Measurements from ENCODE around the gene EIF2B4. TPM values are rescaled to one million over a fixed set of nuclear protein-coding genes. Genes with fewer than 3 reads are reported as not detected.
A peak's percentile ranks its signal among the peaks of the same experiment; 100 is the strongest.
"Not testable (repeated sequence)": the region's sequence is repeated elsewhere in the genome, so short reads cannot be mapped to it uniquely, and the experiment has no call there.

The EIF2B4 gene
- total RNA-seq, 1 experiment from 2014 or later, result 23.5 TPM

- in situ Hi-C loops (cut with HindIII; ENCODE audit: low pct_unique_long_range_greater_than_20kb, low sequenced_read_pairs), result no loop called here
- peak; percentile 91 for DNase-seq (ENCODE audit: low read depth)
Observed at GRCh38 chr2:27353762-27354596, 16.2 kb downstream of the EIF2B4 start.

- DNase-seq (ENCODE audit: low read depth); in situ Hi-C loops (cut with HindIII; ENCODE audit: low pct_unique_long_range_greater_than_20kb, low sequenced_read_pairs): not testable (repeated sequence)
Observed at GRCh38 chr2:27353386-27353761, 16.8 kb downstream of the EIF2B4 start.

GRCh38 chr2:27351802-27352598 is 18.1 kb downstream of the EIF2B4 start:
- DNase-seq (ENCODE audit: low read depth), result no peak
- in situ Hi-C loops (cut with HindIII; ENCODE audit: low pct_unique_long_range_greater_than_20kb, low sequenced_read_pairs), result no loop called here

- DNase-seq (ENCODE audit: low read depth), result no peak
- in situ Hi-C loops (cut with HindIII; ENCODE audit: low pct_unique_long_range_greater_than_20kb, low sequenced_read_pairs), result no loop called here
Observed at GRCh38 chr2:27350106-27350693, 19.9 kb downstream of the EIF2B4 start.

GRCh38 chr2:27347641-27348040 is 22.5 kb downstream of the EIF2B4 start:
- DNase-seq (ENCODE audit: low read depth), result no peak
- in situ Hi-C loops (cut with HindIII; ENCODE audit: low pct_unique_long_range_greater_than_20kb, low sequenced_read_pairs), result no loop called here

GRCh38 chr2:27336173-27336572 is 34.0 kb downstream of the EIF2B4 start:
- in situ Hi-C loops (cut with HindIII; ENCODE audit: low pct_unique_long_range_greater_than_20kb, low sequenced_read_pairs), result no loop called here
- DNase-seq (ENCODE audit: low read depth), result no peak

GRCh38 chr2:27335311-27335710 is 34.8 kb downstream of the EIF2B4 start:
- in situ Hi-C loops (cut with HindIII; ENCODE audit: low pct_unique_long_range_greater_than_20kb, low sequenced_read_pairs), result no loop called here
- DNase-seq (ENCODE audit: low read depth), result no peak

GRCh38 chr2:27324720-27325119 is 45.4 kb downstream of the EIF2B4 start:
- in situ Hi-C loops (cut with HindIII; ENCODE audit: low pct_unique_long_range_greater_than_20kb, low sequenced_read_pairs), result no loop called here
- no peak for DNase-seq (ENCODE audit: low read depth)

GRCh38 chr2:27323596-27324285 is 46.4 kb downstream of the EIF2B4 start:
- in situ Hi-C loops (cut with HindIII; ENCODE audit: low pct_unique_long_range_greater_than_20kb, low sequenced_read_pairs), result no loop called here
- DNase-seq (ENCODE audit: low read depth), result no peak

- in situ Hi-C loops (cut with HindIII; ENCODE audit: low pct_unique_long_range_greater_than_20kb, low sequenced_read_pairs), result no loop called here
- DNase-seq (ENCODE audit: low read depth), result peak; percentile 90
Observed at GRCh38 chr2:27322766-27323595, 47.2 kb downstream of the EIF2B4 start, which contains the start of gene MPV17. Gene MPV17, minus strand, starts transcription at chr2:27323097. Its CDS starts 580 bp downstream, at chr2:27322517.

- DNase-seq (ENCODE audit: low read depth), result no peak
- in situ Hi-C loops (cut with HindIII; ENCODE audit: low pct_unique_long_range_greater_than_20kb, low sequenced_read_pairs), result no loop called here
Observed at GRCh38 chr2:27322301-27322765, 47.8 kb downstream of the EIF2B4 start.

GRCh38 chr2:27320958-27321543 is 49.1 kb downstream of the EIF2B4 start:
- in situ Hi-C loops (cut with HindIII; ENCODE audit: low pct_unique_long_range_greater_than_20kb, low sequenced_read_pairs), result no loop called here
- peak; percentile 98 for DNase-seq (ENCODE audit: low read depth)

GRCh38 chr2:27319839-27320238 is 50.3 kb downstream of the EIF2B4 start:
- DNase-seq (ENCODE audit: low read depth); in situ Hi-C loops (cut with HindIII; ENCODE audit: low pct_unique_long_range_greater_than_20kb, low sequenced_read_pairs): not testable (repeated sequence)

GRCh38 chr2:27316655-27317412 is 53.3 kb downstream of the EIF2B4 start:
- in situ Hi-C loops (cut with HindIII; ENCODE audit: low pct_unique_long_range_greater_than_20kb, low sequenced_read_pairs), result no loop called here
- DNase-seq (ENCODE audit: low read depth), result no peak

GRCh38 chr2:27315122-27315521 is 55.0 kb downstream of the EIF2B4 start:
- no peak for DNase-seq (ENCODE audit: low read depth)
- in situ Hi-C loops (cut with HindIII; ENCODE audit: low pct_unique_long_range_greater_than_20kb, low sequenced_read_pairs), result no loop called here

- no peak for DNase-seq (ENCODE audit: low read depth)
- in situ Hi-C loops (cut with HindIII; ENCODE audit: low pct_unique_long_range_greater_than_20kb, low sequenced_read_pairs), result no loop called here
Observed at GRCh38 chr2:27314709-27315108, 55.4 kb downstream of the EIF2B4 start.

All from Caki2 (cell line).